ENCODE measurements around the gene MEIOSIN.

GRCh38 chr19:45777395-45777961 is 44.2 kb downstream of the MEIOSIN start:
- TF ChIP-seq CTCF (IDR thresholded peaks at IDR 0.05; ENCODE audit: low read depth, low read length): no peak
- no peak for TF ChIP-seq EZH2phosphoT487 (IDR thresholded peaks at IDR 0.05; ENCODE audit: low read depth)
